Measurements from ENCODE around the gene APBA2.

- TF ChIP-seq CTCF (conservative IDR thresholded peaks at IDR 0.05) (no peak), ZFX (IDR thresholded peaks at IDR 0.05) (no peak)
These were observed 146.5 kb downstream of the APBA2 start for GRCh38 chr15:29032229-29032625.

All from C4-2B (cell line).